GM19324 (cell line): ENCODE measurements around the gene ATP6V1A.

Source experiments
- ATAC-seq: cut with Tn5 transposase; IDR thresholded peaks from one replicate; pipeline ENCODE4 v1.9.1; 2021; ENCODE audit warnings: mild to moderate bottlenecking, moderate library complexity; ENCODE audit not compliant: unreplicated experiment, low FRiP score

ATP6V1A gene

DNA sequence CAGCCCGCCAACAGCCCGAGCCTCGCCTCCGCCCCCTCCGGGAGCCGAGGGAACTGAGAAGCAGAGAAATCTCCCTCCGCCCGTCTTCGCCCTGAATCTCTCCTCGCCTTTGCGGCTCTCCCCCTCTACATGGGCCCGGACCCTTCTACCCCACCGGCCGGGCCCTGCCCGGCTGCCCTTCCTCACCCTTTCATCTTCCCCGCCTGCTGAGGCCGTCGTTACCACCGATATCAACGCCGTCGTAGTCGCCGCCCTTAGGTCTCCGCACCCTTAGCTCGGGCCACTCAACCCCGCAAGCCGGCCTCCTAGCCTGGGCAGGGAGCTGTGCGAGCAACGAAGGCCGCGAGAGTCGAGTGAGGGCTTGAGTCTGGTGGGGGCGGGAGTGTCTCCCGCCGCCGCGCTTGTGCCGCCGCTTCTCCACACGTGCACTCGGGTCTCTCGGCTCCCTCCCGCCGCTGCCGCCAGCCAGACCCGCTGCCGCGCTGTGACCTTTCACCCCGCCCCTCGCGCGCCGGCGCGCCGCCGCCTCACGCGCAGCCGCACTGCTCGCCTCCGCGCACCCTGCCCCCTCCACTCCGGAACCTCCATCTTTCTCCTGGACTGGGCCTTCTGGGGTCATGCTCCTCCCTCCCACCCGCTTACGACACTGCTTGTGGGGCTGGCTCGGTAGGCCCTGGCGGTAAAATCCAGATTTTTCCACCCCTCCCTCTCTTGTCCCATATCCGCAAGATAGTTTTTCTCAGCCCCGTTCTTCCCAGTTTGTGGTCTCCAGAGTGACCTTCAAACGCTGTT, 883 bp upstream of the ATP6V1A start, which contains the start of gene NAA50:
TSS of gene NAA50 (minus strand) at position 494 of the 792 bp plus-strand sequence. CDS start at position 194, 300 bp downstream.
- peak; percentile 57 for ATAC-seq

- peak; percentile 7 for ATAC-seq
Observed at GRCh38 chr3:113747283-113748046, 630 bp downstream of the ATP6V1A start.

- ATAC-seq: no peak
Observed at GRCh38 chr3:113751141-113751540, 4.3 kb downstream of the ATP6V1A start.

DNA sequence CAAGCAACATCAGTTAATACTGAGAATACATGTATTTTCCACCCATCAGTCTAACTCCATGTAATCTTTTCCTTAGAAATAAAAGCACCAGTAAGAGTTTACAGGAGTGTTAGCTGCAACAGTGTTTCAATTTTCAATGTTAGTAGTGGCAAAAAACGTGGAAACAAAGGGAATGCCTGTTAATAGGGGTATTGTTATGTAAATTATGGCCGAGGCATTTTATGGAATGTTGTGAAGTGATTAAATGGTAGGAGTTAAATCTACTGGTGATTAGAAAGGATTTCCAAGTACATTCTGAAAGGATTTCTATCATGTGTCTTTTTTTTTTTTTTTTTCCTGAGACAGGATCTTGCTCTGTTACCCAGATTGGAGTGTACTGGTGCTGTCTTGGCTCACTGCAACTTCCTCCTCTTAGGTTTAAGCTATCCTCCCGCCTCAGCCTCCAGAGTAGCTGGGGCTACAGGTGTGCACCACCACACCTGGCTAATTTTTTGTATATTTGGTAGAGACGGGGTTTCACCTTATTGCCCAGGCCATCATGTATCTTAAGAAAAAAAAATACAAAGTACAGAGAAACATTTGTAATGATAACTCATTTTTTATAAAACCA, 6.6 kb downstream of the ATP6V1A start:
- ATAC-seq: no peak

- ATAC-seq: no peak
Observed at GRCh38 chr3:113754494-113755159, 7.8 kb downstream of the ATP6V1A start.

DNA sequence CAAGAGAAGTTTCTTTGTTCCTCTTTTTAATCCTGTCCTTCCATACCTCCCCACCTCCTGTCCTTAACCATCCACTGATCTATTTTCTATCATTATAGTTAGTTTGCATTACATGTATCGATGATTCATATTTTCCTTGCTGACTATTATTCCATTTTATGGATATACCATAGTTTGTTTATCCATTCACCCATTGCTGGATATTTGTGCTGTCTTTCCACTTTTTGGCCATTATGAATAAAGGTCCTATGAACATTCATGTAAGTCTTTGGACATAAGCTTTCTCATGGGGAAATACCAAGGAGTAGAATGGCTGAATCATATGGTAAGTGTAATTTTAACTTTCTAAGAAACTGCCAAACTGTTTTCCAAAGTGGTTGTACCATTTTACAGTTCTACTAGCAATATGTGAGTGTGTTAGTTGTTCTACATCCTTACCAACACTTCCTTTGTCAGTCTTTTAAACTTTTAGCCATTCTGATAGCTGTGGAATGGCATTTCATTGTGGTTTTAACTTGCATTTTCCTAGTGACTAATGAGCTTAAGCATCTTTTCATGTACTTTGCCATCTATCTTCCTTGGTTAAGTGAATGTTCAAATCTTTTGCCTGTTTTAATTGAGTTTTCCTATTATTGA, 11.7 kb downstream of the ATP6V1A start:
- no peak for ATAC-seq

DNA sequence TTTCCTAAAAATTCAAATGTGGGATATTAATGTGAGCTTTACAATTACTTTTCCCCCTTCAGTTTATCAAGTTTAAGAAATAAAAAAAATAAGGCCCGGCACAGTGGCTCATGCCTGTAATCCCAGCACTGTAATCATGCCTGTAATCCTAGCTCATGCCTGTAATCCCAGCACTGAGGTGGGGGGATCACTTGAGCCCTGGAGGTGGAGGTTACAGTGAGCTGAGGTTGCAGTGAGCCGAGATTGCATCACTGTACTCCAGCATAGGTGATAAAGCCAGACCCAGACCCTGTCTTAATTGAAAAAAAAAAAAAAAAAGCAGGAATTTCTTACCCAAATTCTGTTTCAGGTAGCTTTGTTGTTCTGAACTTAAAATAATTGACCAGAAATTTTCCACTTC, 17.9 kb downstream of the ATP6V1A start:
- no peak for ATAC-seq

DNA sequence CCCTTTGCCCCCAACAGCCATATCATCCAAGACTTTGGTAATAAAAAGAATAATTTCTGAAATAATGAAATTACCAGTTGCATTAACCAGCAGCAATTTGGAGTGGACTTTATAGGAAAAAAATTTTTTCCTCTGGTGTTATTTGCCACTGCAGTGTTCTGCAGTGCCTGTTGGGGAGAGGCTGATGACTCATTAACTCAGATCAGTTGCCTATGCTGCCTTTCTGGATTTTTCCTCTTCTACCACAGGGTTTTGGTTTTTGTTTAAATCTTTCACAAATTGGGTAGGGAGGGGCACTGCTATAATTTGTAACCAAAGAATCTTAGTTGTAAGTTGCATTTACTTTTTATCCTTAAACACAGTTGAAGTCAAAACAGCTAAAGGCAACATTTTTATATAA, 22.7 kb downstream of the ATP6V1A start:
- no peak for ATAC-seq

DNA sequence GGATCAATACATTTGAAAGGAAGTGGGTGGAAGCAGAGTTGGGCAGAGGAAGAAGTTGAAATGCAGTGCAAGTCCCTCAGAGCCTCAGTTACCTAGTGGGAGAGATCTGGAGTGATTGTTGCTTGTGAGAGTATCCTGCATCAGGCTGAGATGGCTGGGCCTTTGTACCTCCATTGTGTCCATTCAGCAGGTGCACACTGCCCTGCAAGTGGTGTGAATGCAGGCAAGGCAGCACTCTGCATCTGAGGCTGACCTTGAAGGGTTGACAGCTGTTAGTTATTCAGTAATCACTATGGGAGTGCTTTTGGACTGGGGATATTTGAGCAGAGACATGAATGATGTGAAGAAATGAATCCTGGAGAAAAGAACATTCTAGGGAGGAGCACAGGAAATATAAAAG, 25.2 kb downstream of the ATP6V1A start:
- ATAC-seq: no peak

- no peak for ATAC-seq
Observed at GRCh38 chr3:113773381-113773780, 26.5 kb downstream of the ATP6V1A start.

GRCh38 chr3:113775516-113775915, 28.7 kb downstream of the ATP6V1A start:
- no peak for ATAC-seq

DNA sequence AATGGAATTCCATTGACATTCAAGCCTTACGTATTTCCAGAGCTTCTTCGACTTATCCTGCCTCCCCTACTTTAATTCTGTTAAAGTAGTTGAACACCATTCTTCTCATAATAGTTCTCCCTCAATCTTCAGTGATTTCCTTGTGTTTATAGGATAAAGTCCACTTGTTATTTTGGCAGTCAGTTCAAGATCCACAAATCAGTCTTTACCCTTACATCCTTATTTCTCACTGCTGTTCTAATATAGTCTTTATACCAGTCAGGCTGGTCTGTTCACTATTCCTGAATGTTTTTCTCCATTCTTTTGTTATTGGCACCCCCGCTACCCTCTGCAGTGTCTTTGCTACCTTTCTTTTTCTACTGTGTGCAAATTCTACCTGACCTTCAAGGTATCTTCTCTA, 29.7 kb downstream of the ATP6V1A start:
- no peak for ATAC-seq

DNA sequence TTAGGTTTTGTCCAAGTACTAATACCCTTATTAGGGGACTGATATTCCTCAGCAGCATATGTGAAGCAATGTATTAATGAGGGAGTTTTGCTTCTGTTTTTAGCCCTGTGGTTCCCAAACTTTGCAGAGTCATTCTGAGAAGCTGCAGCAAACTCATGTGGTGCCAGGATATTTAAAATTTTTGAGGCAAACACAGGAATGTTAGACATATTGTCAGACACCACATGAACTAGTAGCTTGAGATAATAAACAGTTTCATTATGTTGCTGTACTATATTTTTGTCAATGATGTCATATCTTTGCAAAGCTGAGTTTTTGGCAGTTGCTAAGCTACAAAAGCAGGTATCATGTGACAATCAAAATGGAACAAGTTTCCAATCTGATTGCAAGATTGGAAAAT, 36.6 kb downstream of the ATP6V1A start:
- ATAC-seq: no peak

GRCh38 chr3:113783980-113784379, 37.1 kb downstream of the ATP6V1A start:
- no peak for ATAC-seq

- no peak for ATAC-seq
Observed at GRCh38 chr3:113791381-113791780, 44.5 kb downstream of the ATP6V1A start.

DNA sequence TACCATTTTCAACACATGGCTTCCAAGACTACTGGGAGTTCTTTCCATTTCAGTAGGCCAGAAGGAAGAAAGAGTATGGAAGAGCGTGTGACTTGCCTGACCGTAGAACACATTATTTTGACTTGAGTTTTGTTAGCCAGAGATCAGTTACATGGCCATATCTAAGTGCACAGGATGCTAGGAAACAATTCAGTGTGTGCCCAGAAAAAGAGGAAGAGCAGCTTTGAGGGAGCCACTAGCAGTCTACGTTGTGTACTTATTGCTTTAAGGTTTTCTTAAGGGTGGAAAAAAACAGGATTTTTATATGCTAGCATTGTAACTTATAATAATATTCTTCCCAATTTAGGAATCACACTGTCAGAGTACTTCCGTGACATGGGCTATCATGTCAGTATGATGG, 47.7 kb downstream of the ATP6V1A start:
- ATAC-seq: no peak

DNA sequence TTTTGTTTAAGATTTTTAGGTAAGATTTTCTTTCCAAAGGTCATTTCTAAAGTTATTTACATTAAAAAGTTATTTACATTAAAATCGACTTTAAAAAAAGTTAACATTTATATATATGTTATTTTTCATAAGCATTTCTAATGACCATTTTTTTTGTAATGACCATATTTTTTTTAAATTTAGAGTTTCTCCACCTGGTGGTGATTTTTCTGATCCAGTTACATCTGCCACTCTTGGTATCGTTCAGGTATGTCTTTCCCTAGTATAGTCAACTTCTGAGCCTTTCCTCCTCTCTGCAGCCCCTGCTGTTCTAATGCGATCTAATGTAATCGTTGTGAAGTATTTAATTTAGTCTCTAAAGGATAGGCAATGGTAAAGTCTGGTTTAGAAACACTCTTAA, 48.9 kb downstream of the ATP6V1A start:
- no peak for ATAC-seq

- no peak for ATAC-seq
Observed at GRCh38 chr3:113802795-113803455, 56.1 kb downstream of the ATP6V1A start.

GRCh38 chr3:113804661-113805060, 57.8 kb downstream of the ATP6V1A start:
- no peak for ATAC-seq

- ATAC-seq: no peak
Observed at GRCh38 chr3:113805249-113805648, 58.4 kb downstream of the ATP6V1A start.
